Hepatocyte (in vitro differentiated cells): ENCODE data around the gene TSHZ1.

Experiments
- EZH2phosphoT487 ChIP-seq: fragments of 200-600 bp; sonication (generic); IDR thresholded peaks from one replicate; pipeline ENCODE4 v1.6.1; 2018; ENCODE audit warnings: antibody characterized with exemption, mild to moderate bottlenecking, low read depth, moderate library complexity; ENCODE audit not compliant: unreplicated experiment, severe bottlenecking
- TF ChIP-seq, protein P1 (sequence below): fragments of 200-600 bp; sonication (generic); IDR thresholded peaks from 2 replicates; pipeline ENCODE4 v1.5.1; 2016; ENCODE audit warnings: antibody characterized with exemption, mild to moderate bottlenecking; ENCODE audit not compliant: poor library complexity

DNA sequence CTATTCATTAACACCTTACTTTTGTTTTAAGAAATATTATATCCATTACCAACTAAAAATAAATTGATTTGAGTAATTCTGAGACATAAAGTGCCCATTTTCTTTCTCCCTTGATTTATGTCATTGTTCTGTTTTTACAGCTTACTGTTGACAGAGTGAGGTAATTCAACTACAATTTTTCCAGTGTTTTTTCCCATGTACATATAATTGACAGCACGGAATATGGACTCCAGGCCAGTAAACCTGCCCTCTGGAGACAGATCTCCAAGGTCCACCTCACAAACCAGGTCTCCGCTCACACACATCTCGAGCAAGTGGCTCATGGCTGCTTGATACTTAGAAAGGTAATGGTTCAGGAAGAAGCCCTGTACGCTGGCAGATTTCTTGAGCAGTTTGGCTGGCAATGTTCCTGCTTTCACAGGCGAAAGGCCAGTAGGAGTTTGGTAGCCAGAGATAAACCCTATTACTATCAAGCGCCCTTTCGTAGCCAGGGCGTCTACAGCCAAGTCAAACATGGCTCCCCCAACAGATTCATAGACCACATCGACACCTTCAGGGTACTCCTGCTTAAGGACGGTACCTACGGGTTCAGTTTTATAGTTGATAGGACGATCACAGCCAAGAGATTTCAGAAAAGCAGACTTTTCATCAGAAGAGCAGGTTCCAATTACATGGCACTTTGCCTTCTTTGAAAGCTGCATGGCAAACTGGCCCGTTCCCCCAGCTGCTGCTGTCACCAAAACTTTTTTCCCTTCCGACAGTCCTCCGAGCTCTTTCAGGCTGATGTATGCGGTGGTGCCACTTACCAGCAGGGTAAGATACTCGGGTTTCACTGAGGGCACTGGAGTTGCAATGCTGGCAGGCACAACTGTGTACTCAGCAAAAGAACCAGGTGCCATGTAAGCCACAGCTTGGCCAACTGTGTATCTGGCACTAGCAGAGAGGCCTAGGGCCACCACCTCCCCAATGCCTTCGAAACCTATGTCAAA, 9.0 kb upstream of the TSHZ1 start:
- TF ChIP-seq, protein P1, sequence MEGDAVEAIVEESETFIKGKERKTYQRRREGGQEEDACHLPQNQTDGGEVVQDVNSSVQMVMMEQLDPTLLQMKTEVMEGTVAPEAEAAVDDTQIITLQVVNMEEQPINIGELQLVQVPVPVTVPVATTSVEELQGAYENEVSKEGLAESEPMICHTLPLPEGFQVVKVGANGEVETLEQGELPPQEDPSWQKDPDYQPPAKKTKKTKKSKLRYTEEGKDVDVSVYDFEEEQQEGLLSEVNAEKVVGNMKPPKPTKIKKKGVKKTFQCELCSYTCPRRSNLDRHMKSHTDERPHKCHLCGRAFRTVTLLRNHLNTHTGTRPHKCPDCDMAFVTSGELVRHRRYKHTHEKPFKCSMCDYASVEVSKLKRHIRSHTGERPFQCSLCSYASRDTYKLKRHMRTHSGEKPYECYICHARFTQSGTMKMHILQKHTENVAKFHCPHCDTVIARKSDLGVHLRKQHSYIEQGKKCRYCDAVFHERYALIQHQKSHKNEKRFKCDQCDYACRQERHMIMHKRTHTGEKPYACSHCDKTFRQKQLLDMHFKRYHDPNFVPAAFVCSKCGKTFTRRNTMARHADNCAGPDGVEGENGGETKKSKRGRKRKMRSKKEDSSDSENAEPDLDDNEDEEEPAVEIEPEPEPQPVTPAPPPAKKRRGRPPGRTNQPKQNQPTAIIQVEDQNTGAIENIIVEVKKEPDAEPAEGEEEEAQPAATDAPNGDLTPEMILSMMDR = no peak
- TF ChIP-seq EZH2phosphoT487 = no peak
